Measurements from ENCODE around the gene NDRG2. TPM values are rescaled to one million over a fixed set of nuclear protein-coding genes. Genes with fewer than 3 reads are reported as not detected.
A peak's percentile ranks its signal among the peaks of the same experiment; 100 is the strongest.

Gene NDRG2
- total and polyA plus RNA-seq, 9 of the 15 experiments (the other 6 are each of a cell fraction or from before 2014, with no cell fraction given) = 10.1 to 105 (median 41.0) TPM

GRCh38 chr14:21056520-21057163, 31.8 kb upstream of the NDRG2 start:
- no peak for TF ChIP-seq ZNF384 (IDR thresholded peaks at IDR 0.05; ENCODE audit: low read depth, low read length)
- no peak for TF ChIP-seq KDM2B (CRISPR knock-in tag; IDR thresholded peaks at IDR 0.05)
- TF ChIP-seq ZBTB12 (CRISPR knock-in tag; IDR thresholded peaks at IDR 0.05) = no peak
- no peak for TF ChIP-seq ZNF655 (CRISPR knock-in tag; IDR thresholded peaks at IDR 0.05)
- no peak for TF ChIP-seq HMBOX1 (IDR thresholded peaks at IDR 0.05)
- no peak for TF ChIP-seq SLC30A9 (CRISPR knock-in tag; IDR thresholded peaks at IDR 0.05)
- TF ChIP-seq ZNF512 (tag; IDR thresholded peaks at IDR 0.05) = no peak
- no peak for TF ChIP-seq MED1 (CRISPR knock-in tag; IDR thresholded peaks at IDR 0.05; ENCODE audit: borderline replicate concordance)
- no peak for TF ChIP-seq GTF3C2 (IDR thresholded peaks at IDR 0.05; ENCODE audit: borderline replicate concordance, extremely low read depth, insufficient read length)
- TF ChIP-seq ZBTB17 (CRISPR knock-in tag; IDR thresholded peaks at IDR 0.05) = no peak
- no peaks in the 10 kb centered on the region for H3K36me3 ChIP-seq (ENCODE audit: control insufficient read depth, insufficient read depth, low read length)
- H2AFZ ChIP-seq (ENCODE audit: low read depth, low read length) = peak overlapping the region; percentile 9; the same call in 1 of the 2 replicates
- ATAC-seq = no peak
- H3K4me3 ChIP-seq = no peak overlapping the region
- in situ Hi-C loops (cut with MboI) (no loop called here), intact Hi-C loops (cut with micrococcal nuclease) (no loop called here)
- no peaks in the 10 kb centered on the region; a peak in 1 of 5 replicates for H3K4me1 ChIP-seq (replicated peaks in 1 of 2; ENCODE audit: control insufficient read depth in 2 of 2, insufficient read depth in 2 of 2, low read length in 2 of 2)
- H3K4me2 ChIP-seq (ENCODE audit: insufficient read depth, low read length) = no peak overlapping the region
- no peaks in the 10 kb centered on the region for H3K9me1 ChIP-seq (ENCODE audit: control insufficient read depth, insufficient read depth, low read length)
- no peak overlapping the region for H3K9ac ChIP-seq (ENCODE audit: insufficient read depth in 1 of 2, low read depth in 2 of 2, low read length in 2 of 2)
- no peaks in the 10 kb centered on the region for H3K9me3 ChIP-seq (replicated peaks; ENCODE audit: control insufficient read depth, insufficient read depth, low read depth, low read length)
- no TSS peak for BruUV-seq (replicated peaks)
- no peak overlapping the region for H3K27ac ChIP-seq (ENCODE audit: extremely low read depth, low read depth, low read length)
- WGBS (ENCODE audit: insufficient coverage, low coverage, missing lambda C conversion rate) = 56% methylated on average over 9 of the region's 10 CpGs
- POLR2A ChIA-PET = interaction anchor here (1.2 to 1.7 kb wide), 2 partner anchors 10 to 38 kb away, joined by 3 to 5 read pairs; no protein-coding TSS in a partner anchor
- H3K27me3 ChIP-seq (ENCODE audit: control insufficient read depth in 2 of 2, insufficient read depth in 2 of 2, low read length in 2 of 2) = no peaks in the 10 kb centered on the region
- DNase-seq (ENCODE audit: extremely low read depth in 1 of 4, low spot score in 3 of 4) = no peak
- H3K79me2 ChIP-seq (ENCODE audit: control insufficient read depth, insufficient read depth, low read length) = no peaks in the 10 kb centered on the region
- no peak for FAIRE-seq
- CTCF ChIA-PET (ENCODE audit: low intra/inter-chr PET ratio) = no interaction called here
- H4K20me1 ChIP-seq (replicated peaks; ENCODE audit: control insufficient read depth, insufficient read depth, low read length) = no peaks in the 10 kb centered on the region

All from K562 (cell line).